HFF-Myc (cell line): ENCODE results near the gene CCDC71.
A peak's percentile ranks its signal among the peaks of the same experiment; 100 is the strongest.

Experiments
- DNase-seq: peaks from one replicate; pipeline ENCODE4 v3.0.0-alpha.2; 2011; ENCODE audit warnings: low read depth; ENCODE audit errors: extremely low read depth
- H3K4me3 ChIP-seq: replicated peaks from 2 replicates; pipeline ENCODE4 v1.5.1; 2011; ENCODE audit warnings: low read depth, mild to moderate bottlenecking, control low read depth, low read length
- TF ChIP-seq, protein P1 (sequence below): IDR thresholded peaks from 2 replicates; pipeline ENCODE4 v1.5.1; 2012; ENCODE audit warnings: mild to moderate bottlenecking, low read depth, low read length, control low read depth; ENCODE audit errors: missing control alignments

The CCDC71 gene

DNA sequence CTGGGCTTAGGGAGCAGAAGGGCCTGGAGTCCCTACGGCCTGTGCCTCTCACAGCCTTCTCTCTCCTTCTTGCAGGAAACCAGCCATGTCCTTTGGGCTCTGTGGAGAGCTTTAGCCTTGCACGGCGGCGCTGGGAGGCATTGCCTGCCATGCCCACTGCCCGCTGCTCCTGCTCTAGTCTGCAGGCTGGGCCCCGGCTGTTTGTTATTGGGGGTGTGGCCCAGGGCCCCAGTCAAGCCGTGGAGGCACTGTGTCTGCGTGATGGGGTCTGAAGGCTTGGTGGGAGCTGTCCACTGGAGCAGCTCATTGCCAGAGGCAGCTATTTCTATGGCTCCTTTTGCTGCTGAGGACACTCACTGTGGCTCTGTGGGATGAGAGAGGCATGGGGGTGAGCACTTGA lies 9.4 kb upstream of the CCDC71 start:
- TF ChIP-seq, protein P1, sequence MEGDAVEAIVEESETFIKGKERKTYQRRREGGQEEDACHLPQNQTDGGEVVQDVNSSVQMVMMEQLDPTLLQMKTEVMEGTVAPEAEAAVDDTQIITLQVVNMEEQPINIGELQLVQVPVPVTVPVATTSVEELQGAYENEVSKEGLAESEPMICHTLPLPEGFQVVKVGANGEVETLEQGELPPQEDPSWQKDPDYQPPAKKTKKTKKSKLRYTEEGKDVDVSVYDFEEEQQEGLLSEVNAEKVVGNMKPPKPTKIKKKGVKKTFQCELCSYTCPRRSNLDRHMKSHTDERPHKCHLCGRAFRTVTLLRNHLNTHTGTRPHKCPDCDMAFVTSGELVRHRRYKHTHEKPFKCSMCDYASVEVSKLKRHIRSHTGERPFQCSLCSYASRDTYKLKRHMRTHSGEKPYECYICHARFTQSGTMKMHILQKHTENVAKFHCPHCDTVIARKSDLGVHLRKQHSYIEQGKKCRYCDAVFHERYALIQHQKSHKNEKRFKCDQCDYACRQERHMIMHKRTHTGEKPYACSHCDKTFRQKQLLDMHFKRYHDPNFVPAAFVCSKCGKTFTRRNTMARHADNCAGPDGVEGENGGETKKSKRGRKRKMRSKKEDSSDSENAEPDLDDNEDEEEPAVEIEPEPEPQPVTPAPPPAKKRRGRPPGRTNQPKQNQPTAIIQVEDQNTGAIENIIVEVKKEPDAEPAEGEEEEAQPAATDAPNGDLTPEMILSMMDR, result no peak
- DNase-seq, result no peak
- H3K4me3 ChIP-seq, result no peak overlapping the region

DNA sequence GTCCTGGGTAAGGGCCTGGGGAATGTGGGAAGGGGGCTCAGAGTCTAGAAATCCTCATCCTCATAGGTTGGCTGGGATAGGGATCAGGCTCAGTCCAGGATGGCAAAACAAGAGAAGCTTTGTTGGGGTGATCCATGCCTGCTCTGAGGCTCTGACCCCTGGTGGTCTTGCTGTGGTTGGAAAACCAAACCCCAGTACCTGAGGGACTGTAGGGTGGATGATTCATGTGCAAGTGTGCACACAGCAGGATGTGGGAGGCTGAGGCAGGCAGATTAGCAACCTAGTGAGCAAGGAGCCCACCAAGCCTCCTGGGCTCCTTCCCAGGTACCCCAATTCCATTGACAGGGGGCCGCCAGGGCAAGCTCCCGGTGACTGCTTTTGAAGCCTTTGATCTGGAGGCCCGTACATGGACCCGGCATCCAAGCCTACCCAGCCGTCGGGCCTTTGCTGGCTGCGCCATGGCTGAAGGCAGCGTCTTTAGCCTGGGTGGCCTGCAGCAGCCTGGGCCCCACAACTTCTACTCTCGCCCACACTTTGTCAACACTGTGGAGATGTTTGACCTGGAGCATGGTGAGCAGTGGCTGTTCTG lies 8.4 kb upstream of the CCDC71 start:
- no peak for DNase-seq
- H3K4me3 ChIP-seq, result no peak overlapping the region
- TF ChIP-seq, protein P1, result no peak

DNA sequence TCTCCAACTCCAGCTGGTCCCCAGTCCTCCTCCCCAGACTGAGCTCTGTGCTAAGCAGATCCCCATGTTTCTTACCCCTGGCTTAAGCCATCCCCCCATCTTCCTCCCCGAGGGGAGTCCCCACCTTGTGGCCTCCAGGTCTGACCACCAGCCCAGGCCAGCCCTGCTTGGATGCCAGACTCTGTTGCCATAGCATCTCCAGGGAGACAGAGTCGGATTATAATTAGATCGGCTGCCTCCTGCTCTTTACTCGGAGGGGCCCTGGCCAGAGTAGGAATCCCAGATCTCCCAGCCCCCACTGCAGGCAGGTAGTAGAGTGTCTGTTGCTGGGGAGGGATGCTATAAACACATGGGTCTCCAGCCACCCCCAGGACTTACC lies 7.7 kb upstream of the CCDC71 start:
- TF ChIP-seq, protein P1, result no peak
- no peak for DNase-seq

DNA sequence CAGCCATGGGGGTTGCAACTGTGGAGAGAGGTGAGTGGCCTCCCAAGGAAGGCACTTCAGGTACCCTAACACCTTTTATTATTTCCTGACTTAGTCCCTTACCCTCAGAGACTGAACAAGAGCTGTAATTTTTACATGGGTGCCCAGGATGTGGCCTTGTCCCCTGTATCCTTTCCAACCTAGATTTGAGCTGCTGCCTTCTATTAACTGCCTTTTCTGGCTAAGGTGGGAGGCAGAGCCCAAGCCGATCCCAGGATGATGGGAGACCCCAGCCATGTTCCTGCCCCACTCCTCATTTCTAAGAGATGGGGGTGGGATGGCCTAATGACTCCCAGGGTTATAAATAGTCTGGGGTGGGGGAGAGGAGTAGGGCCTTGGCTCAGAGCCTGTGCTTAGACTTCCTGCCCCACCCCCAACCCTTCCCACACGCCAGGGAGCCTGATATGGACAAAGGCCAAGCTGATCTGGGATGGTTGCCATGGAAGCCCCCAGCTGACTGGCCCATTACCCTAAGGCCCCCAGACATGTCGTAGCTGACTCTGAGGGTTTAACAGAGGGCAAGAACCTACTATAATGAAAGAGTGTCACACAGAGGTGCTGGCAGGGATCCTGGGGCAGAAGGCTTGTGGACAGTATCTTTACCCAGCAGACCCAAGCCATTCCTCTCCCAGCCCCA lies 7.1 kb upstream of the CCDC71 start:
- TF ChIP-seq, protein P1, result no peak
- peak; percentile 21 for DNase-seq
- no peak overlapping the region for H3K4me3 ChIP-seq

More for the DNA sequence above, 7.7 kb upstream of the CCDC71 start:
- H3K4me3 ChIP-seq, result no peak overlapping the region

DNA sequence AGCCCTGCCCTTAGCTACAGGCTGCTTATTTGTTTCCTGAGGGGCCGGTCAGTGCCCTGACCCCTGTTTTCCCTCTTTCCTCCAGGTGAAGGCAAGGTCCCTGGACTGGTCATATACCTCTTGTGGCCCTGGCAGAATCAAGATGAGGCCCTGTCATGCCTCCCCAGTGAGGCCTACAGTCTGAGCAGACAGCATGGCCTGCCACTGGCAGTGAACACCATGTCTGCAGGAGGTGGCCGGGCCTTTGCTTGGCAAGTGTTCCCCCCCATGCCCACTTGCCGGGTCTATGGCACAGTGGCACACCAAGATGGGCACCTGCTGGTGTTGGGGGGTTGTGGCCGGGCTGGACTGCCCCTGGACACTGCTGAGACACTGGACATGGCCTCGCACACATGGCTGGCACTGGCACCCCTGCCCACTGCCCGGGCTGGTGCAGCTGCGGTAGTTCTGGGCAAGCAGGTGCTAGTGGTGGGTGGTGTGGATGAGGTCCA lies 6.5 kb upstream of the CCDC71 start:
- TF ChIP-seq, protein P1, result no peak
- no peak for DNase-seq
- H3K4me3 ChIP-seq, result peak overlapping the region; percentile 61

DNA sequence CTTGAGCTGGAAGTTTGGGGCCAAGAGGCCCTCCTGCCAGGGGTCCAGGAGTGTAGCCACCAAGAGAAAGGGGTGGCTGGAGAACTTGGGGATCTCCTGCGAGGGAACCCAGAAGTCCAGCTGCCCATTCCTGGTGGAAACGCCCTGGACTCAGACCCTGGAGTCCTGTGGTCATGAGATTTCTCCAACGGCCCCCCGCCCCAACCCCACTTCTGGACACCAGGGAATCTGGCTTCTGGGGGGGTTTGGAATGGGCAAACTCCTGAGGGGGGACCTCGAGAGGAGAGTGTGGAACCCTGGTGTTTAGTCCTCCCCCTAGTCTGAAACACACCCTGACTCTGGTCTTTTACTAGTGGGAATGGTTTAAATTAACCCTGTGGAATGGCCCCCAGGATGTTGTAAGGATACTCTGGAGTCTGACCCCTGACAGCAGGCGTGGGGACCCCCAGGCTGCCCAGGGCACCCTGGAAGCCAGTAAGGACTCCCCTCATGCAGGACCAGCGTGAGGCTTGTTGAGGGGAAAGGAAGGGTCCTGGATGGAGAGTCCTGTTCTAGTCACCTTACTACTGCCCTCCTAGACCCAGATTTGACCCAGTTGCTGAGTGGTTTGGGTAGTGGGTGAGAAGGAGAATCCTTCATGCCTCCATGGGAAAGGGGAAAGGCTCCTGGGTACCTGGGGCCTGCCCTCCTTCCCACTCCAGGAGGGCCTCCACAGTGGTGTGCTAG lies 5.8 kb upstream of the CCDC71 start:
- TF ChIP-seq, protein P1, result no peak
- peak overlapping the region; percentile 61 for H3K4me3 ChIP-seq
- DNase-seq, result no peak
